Measurements from ENCODE around the gene GSTCD.
"Not testable (repeated sequence)": the region's sequence is repeated elsewhere in the genome, so short reads cannot be mapped to it uniquely, and the experiment has no call there.

Gene GSTCD

DNA sequence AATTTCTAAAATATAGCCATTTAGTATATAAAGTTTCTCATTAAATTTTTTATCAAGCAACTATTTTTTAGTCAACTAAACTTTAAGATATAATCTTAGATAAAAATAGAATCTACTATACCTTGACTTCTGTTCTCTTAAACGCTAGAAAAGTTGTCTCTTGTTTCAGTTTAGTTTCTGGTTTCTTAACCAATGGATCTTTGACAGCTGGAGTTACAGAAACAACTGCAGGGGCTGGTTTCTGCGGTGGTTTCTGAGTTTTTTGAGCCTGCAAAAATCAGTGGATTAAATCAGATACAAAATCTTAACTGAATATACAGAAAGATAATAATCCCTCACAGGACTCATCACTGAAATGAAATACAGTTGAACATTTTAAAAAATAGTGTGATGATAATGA, 22.0 kb upstream of the GSTCD start:
- Histone ChIP-seq H3K4me1 (ENCODE audit: control insufficient read depth in 1 of 2, insufficient read depth in 1 of 2, low read depth in 1 of 2, low read length in 1 of 2) (no peaks in the 10 kb centered on the region), H3K27me3 (no peaks in the 10 kb centered on the region), H3K36me3 (peaks cover 84% of the 10 kb centered on the region), H3K9me3 (no peaks in the 10 kb centered on the region), H3K27ac (no peak overlapping the region), H3K4me3 (ENCODE audit: low read depth in 1 of 2, low read length in 1 of 2) (no peak overlapping the region)
- TF ChIP-seq, protein P1, sequence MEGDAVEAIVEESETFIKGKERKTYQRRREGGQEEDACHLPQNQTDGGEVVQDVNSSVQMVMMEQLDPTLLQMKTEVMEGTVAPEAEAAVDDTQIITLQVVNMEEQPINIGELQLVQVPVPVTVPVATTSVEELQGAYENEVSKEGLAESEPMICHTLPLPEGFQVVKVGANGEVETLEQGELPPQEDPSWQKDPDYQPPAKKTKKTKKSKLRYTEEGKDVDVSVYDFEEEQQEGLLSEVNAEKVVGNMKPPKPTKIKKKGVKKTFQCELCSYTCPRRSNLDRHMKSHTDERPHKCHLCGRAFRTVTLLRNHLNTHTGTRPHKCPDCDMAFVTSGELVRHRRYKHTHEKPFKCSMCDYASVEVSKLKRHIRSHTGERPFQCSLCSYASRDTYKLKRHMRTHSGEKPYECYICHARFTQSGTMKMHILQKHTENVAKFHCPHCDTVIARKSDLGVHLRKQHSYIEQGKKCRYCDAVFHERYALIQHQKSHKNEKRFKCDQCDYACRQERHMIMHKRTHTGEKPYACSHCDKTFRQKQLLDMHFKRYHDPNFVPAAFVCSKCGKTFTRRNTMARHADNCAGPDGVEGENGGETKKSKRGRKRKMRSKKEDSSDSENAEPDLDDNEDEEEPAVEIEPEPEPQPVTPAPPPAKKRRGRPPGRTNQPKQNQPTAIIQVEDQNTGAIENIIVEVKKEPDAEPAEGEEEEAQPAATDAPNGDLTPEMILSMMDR (IDR thresholded peaks at IDR 0.05), result no peak

DNA sequence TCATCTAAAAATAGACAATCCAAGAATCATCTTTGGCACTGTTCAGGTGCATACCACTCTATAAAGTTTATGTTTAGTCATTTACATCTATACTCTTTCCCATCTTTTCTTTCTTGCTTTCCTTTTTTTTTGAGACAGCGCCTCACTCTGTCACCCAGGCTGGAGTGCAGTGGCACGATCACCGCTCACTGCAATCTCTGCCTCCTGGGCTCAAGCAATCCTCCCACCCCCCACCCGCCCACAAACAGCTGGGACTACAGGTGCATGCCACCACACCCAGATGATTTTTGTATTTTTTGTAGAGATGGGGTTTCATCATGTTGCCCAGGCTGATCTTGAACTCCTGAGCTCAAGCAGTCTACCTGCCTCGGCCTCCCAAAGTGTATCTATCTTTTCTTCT, 13.8 kb upstream of the GSTCD start:
- not testable (repeated sequence) for H3K4me3 ChIP-seq (ENCODE audit: low read depth in 1 of 2, low read length in 1 of 2); H3K9me3 ChIP-seq; H3K27ac ChIP-seq; H3K27me3 ChIP-seq; H3K4me1 ChIP-seq (ENCODE audit: control insufficient read depth in 1 of 2, insufficient read depth in 1 of 2, low read depth in 1 of 2, low read length in 1 of 2)
- peaks cover 85% of the 10 kb centered on the region for H3K36me3 ChIP-seq

DNA sequence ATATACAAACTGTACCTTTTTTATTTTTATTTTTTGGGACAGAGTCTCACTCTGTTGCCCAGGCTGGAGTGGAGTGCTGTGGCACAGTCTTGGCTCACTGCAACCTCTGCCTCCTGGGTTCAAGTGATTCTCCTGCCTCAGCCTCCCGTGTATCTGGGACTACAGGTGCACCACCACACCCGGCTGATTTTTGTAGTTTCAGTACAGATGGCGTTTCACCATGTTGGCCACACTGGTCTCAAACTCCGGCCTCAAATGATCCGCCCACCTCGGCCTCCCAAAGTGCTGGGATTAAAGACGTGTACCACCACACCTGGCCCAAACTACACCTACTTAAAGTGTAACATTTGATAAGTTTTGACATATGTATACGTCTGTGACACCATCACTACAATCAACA, 12.8 kb upstream of the GSTCD start:
- not testable (repeated sequence) for H3K27ac ChIP-seq; H3K27me3 ChIP-seq; H3K4me3 ChIP-seq (ENCODE audit: low read depth in 1 of 2, low read length in 1 of 2); H3K9me3 ChIP-seq; H3K4me1 ChIP-seq (ENCODE audit: control insufficient read depth in 1 of 2, insufficient read depth in 1 of 2, low read depth in 1 of 2, low read length in 1 of 2)
- peaks cover 81% of the 10 kb centered on the region for H3K36me3 ChIP-seq

DNA sequence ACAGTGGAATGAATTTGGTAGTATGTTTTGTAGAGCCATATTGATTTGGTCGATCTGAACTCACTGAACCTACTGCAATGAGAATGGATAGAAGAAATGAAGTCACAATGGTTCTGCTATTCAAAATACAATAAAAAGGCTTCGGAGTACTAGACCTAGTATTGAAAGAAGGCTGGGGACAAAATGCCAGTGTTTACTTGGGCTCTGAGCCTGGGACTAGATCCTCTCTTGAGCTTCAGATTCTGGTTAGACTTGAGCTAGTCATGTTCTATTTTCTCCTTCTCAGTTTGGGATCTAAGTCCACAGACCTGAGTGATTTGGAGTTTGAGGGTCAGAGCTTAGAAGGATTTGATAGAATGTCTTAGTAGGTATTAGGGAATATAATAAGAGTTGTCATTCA, 10.0 kb upstream of the GSTCD start:
- no peak overlapping the region for H3K27ac ChIP-seq
- H3K4me3 ChIP-seq (ENCODE audit: low read depth in 1 of 2, low read length in 1 of 2), result no peak overlapping the region
- no peaks in the 10 kb centered on the region for H3K27me3 ChIP-seq
- no peaks in the 10 kb centered on the region for H3K4me1 ChIP-seq (ENCODE audit: control insufficient read depth in 1 of 2, insufficient read depth in 1 of 2, low read depth in 1 of 2, low read length in 1 of 2)
- TF ChIP-seq, protein P1 (IDR thresholded peaks at IDR 0.05), result no peak
- peaks cover 59% of the 10 kb centered on the region for H3K36me3 ChIP-seq
- no peaks in the 10 kb centered on the region for H3K9me3 ChIP-seq

DNA sequence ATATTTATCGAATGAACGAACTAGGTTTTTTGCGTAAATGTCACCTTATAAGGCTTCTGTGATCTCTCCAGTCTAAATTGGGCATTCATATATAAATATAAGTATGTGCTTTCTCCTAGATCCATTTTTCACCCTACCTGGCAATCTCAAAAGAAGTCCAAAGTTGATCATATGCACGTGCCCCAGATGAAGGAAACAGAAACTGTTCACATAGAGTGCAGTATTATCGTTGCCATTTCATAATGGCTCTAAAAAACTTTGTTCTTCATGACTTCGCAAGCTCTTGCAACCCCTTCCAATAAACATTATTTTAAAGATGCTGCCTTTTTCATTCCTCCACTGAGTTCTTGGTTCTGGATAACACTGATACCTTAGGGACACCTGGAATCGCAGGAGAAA, 803 bp upstream of the GSTCD start:
- peak overlapping the region; percentile 85 for H3K27ac ChIP-seq
- H3K4me1 ChIP-seq (ENCODE audit: control insufficient read depth in 1 of 2, insufficient read depth in 1 of 2, low read depth in 1 of 2, low read length in 1 of 2), result peaks cover 18 to 20% of the 10 kb centered on the region in 2 experiments
- H3K9me3 ChIP-seq, result no peaks in the 10 kb centered on the region
- peak overlapping the region; percentile 82 to 95 for H3K4me3 ChIP-seq (ENCODE audit: low read depth in 1 of 2, low read length in 1 of 2)
- TF ChIP-seq, protein P1 (IDR thresholded peaks at IDR 0.05), result no peak
- no peaks in the 10 kb centered on the region for H3K36me3 ChIP-seq
- no peaks in the 10 kb centered on the region for H3K27me3 ChIP-seq

DNA sequence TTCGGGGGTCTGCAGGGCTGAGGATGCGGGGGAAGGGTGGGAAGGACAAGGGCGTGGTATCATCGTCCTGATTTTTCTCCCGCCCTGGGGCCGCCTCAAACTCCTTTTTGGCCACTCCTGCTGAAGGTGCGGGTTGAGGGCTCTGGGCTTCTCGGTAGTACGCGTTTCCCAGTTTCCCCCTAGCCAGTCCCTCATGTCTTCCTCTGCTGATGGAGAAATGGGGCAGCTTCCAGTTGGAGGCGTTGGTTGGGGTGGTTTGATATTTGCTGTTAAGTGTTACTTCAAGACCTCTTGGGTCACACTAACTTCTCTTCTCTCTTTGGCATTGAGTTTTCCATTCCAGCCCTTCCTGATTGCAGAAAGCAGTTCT, 482 bp downstream of the GSTCD start:
- H3K4me3 ChIP-seq (ENCODE audit: low read depth in 1 of 2, low read length in 1 of 2), result peak overlapping the region; percentile 82 to 95
- H3K4me1 ChIP-seq (ENCODE audit: control insufficient read depth in 1 of 2, insufficient read depth in 1 of 2, low read depth in 1 of 2, low read length in 1 of 2), result peaks cover 21 to 22% of the 10 kb centered on the region in 2 experiments
- TF ChIP-seq, protein P1 (IDR thresholded peaks at IDR 0.05), result no peak
- H3K9me3 ChIP-seq, result no peaks in the 10 kb centered on the region
- H3K27me3 ChIP-seq, result no peaks in the 10 kb centered on the region
- no peaks in the 10 kb centered on the region for H3K36me3 ChIP-seq
- H3K27ac ChIP-seq, result peak overlapping the region; percentile 85

DNA sequence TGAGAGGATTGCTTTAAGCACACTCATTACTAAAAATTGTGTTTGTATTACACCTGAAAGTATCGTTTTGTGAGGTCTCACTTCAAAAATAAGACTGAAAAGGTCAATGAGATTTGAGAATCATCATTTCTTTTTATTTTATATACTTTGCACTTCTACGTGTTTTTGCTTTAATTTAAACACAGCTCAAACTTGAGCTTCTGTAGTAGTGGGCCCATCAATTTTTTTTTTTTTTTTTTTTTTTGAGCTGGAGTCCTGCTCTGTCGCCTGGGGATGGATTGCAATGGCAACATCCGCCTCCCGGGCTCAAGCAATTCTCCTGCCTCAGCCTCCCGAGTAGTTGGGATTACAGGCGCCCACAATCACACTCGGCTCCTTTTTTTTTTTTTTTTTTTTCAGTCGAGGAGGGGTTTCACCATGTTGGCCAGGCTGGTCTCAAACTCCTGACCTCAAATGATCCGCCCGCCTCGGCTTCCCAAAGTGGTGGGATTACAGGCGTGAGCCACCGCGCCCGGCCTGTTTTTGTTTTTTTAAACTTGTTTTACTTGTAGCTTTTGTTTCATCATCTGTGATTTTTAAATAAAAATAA, 1.5 kb downstream of the GSTCD start:
- no peak overlapping the region for H3K4me3 ChIP-seq (ENCODE audit: low read depth in 1 of 2, low read length in 1 of 2)

More for the DNA sequence above, 1.5 kb downstream of the GSTCD start:
- Histone ChIP-seq H3K9me3 (no peaks in the 10 kb centered on the region), H3K4me1 (ENCODE audit: control insufficient read depth in 1 of 2, insufficient read depth in 1 of 2, low read depth in 1 of 2, low read length in 1 of 2) (peaks cover 31 to 32% of the 10 kb centered on the region in 2 experiments), H3K27ac (no peak overlapping the region), H3K36me3 (no peaks in the 10 kb centered on the region), H3K27me3 (no peaks in the 10 kb centered on the region)
- TF ChIP-seq, protein P1 (IDR thresholded peaks at IDR 0.05), result no peak
